Fibroblast of lung (primary cell): ENCODE data around the gene CR2.

ENCODE experiments used
- CTCF ChIP-seq, 2 donors: IDR thresholded peaks in 1 of 2; conservative IDR thresholded peaks in 1 of 2; 1 replicate in 1 of 2; 2 replicates in 1 of 2; pipeline ENCODE4 v1.5.1; 2011 to 2012; ENCODE audit warnings: low read length in 2 of 2, control low read depth in 1 of 2, inconsistent platforms in 1 of 2, low read depth in 1 of 2, mild to moderate bottlenecking in 1 of 2
- EZH2 ChIP-seq: IDR thresholded peaks from 2 replicates; pipeline ENCODE4 v1.5.1; 2012; ENCODE audit warnings: low read length, control low read depth, mild to moderate bottlenecking; ENCODE audit errors: missing control alignments

- TF ChIP-seq CTCF (conservative IDR thresholded peaks at IDR 0.05 in 1 of 2, IDR thresholded peaks at IDR 0.05 in 1 of 2; ENCODE audit: low read depth in 1 of 2, low read length in 2 of 2) (no peak), EZH2 (no peak)
Measured at GRCh38 chr1:207421078-207421477, 33.0 kb upstream of the CR2 start.
